NB4 (cell line): ENCODE results near the gene PBX1.
A peak's percentile ranks its signal among the peaks of the same experiment; 100 is the strongest.

Experiments
- DNase-seq: peaks from one replicate; pipeline ENCODE4 v3.0.0; 2010; ENCODE audit warnings: low read depth
- H3K4me3 ChIP-seq: one replicate; pipeline ENCODE4 v1.5.1; 2011; ENCODE audit warnings: mild to moderate bottlenecking, low read depth, low read length, moderate library complexity
- CTCF ChIP-seq: IDR thresholded peaks from one replicate; pipeline ENCODE4 v1.5.1; 2012; ENCODE audit warnings: low read depth, low read length
- MYC ChIP-seq: IDR thresholded peaks from 2 replicates; pipeline ENCODE4 v1.6.1; 2011; ENCODE audit warnings: low read depth, low read length
- POLR2A ChIP-seq: IDR thresholded peaks from 2 replicates; pipeline ENCODE4 v1.6.1; 2011; ENCODE audit warnings: mild to moderate bottlenecking; ENCODE audit not compliant: insufficient read length; ENCODE audit errors: extremely low read depth
- TF ChIP-seq, protein P1 (sequence below): IDR thresholded peaks from 2 replicates; pipeline ENCODE4 v1.6.1; 2011; ENCODE audit warnings: low read depth, low read length

Gene PBX1

GRCh38 chr1:164786980-164787833, 228.2 kb downstream of the PBX1 start:
- peak; percentile 78 for TF ChIP-seq CTCF
- TF ChIP-seq, protein P1, sequence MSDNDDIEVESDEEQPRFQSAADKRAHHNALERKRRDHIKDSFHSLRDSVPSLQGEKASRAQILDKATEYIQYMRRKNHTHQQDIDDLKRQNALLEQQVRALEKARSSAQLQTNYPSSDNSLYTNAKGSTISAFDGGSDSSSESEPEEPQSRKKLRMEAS = no peak
- DNase-seq = peak; percentile 70
- H3K4me3 ChIP-seq = no peak overlapping the region

DNA sequence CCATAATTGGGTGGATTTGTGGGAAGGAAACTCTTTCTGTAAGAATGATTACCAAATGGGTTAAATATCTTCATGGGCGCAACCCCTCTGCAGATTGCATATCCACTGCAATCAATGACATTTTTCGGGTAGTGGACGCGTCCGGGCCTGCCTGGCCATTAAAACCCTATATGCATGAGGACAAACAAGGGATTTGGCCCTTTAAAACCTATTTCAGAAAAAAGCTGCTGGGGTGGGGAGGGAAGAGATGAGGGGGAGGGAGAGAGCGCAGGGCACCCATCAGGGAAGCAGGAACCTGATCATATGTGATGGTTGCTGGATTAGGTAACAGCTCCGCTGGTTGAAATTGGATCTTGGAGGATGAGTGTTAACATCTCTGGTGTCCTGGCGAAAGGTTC, 228.8 kb downstream of the PBX1 start:
- TF ChIP-seq CTCF (no peak), MYC (no peak), POLR2A (no peak)
- TF ChIP-seq, protein P1 = no peak

DNA sequence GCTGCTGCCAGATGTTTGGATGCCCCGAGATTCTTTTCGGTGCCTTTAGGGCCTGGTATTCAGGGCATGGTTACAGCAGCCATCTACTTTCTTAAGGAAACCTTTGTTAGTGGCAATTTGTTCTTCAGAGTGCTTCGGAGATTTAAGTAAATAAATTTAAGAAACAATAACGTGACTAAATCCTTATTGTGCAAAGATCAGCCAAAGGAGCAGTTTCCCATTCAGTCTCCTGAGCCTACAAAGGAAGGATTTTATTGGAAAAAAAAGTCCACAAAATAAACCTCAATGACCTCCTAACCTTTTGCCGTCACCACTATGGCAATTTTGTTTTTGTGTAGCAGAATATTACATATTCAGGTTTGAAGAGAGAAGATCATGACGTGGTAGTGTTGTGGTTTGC, 231.1 kb downstream of the PBX1 start:
- TF ChIP-seq POLR2A (no peak), MYC (no peak), CTCF (no peak)
- TF ChIP-seq, protein P1 = no peak
- H3K4me3 ChIP-seq = no peak overlapping the region
- no peak for DNase-seq

More for the DNA sequence above, 228.8 kb downstream of the PBX1 start:
- no peak overlapping the region for H3K4me3 ChIP-seq
- DNase-seq = no peak

DNA sequence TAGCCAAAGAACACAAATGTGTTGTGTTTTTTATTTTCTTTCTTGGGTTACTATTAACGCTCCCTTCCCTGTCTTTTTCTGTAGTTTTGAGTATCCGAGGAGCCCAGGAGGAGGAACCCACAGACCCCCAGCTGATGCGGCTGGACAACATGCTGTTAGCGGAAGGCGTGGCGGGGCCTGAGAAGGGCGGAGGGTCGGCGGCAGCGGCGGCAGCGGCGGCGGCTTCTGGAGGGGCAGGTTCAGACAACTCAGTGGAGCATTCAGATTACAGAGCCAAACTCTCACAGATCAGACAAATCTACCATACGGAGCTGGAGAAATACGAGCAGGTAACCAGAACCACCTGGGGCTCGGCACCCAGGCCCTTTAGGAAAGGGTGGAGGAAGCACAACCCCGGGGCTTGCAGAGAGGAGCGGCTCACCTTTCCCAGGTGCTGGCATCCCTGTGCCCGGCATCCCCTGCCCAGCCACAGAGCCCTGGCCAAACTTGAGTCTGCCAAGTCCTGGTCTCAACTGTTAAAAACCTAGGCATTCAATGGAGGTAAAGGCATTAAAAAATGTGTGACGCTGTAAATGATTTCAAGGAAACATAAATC, 233.5 kb downstream of the PBX1 start:
- no peak for DNase-seq
- no peak for TF ChIP-seq POLR2A
- no peak for TF ChIP-seq MYC
- TF ChIP-seq, protein P1 = no peak
- TF ChIP-seq CTCF = no peak
- H3K4me3 ChIP-seq = no peak overlapping the region

GRCh38 chr1:164794356-164794755, 235.4 kb downstream of the PBX1 start:
- no peak for TF ChIP-seq CTCF
- TF ChIP-seq, protein P1 = no peak
- TF ChIP-seq POLR2A = no peak
- TF ChIP-seq MYC = no peak
- DNase-seq = peak; percentile 59
- no peak overlapping the region for H3K4me3 ChIP-seq
